HepG2 (cell line): ENCODE results near the gene FPGS. TPM values are rescaled to one million over a fixed set of nuclear protein-coding genes. Genes with fewer than 3 reads are reported as not detected.

Source experiments
- ATAC-seq: fragments of 200-7000 bp; cut with Tn5 transposase; 3 replicates; pipeline ENCODE4 v1.9.1; 2020; ENCODE audit warnings: mild to moderate bottlenecking, moderate library complexity
- BruUV-seq: library from RNA; stranded (reverse); fragments of 400-500 nt; replicated peaks from 2 replicates; lab custom pipeline; 2021; lab: Mats Ljungman, UMichigan
- CTCF ChIA-PET: fragments of 300-600 bp; formaldehyde crosslinking; extraction: SDS; loops from one replicate; lab custom pipeline; 2021; ENCODE audit warnings: low total read pairs, inconsistent platforms, low intra/inter-chr PET ratio; lab: Yijun Ruan, JAX
- POLR2A ChIA-PET: fragments of 350-600 bp; sonication (Branson Sonifier 250); formaldehyde crosslinking; loops from one replicate; lab custom pipeline; 2020; ENCODE audit warnings: antibody characterized with exemption, inconsistent platforms; lab: Yijun Ruan, JAX
- DNase-seq: peaks from one replicate; pipeline ENCODE4 v3.0.0-alpha.2; 2015; ENCODE audit warnings: low spot score
- FAIRE-seq: peaks from 3 replicates; lab custom pipeline; 2011; peaks lifted over from hg19 to GRCh38; lab: Jason Lieb, UNC
- H2AFZ ChIP-seq: one replicate; pipeline ENCODE4 v1.6.1; 2011; ENCODE audit warnings: low read length, inconsistent platforms
- H3K27ac ChIP-seq: fragments of 300-600 bp; 3 replicates; pipeline ENCODE4 v1.8.0; 2011; ENCODE audit warnings: mixed run types, mild to moderate bottlenecking, mixed read lengths, low read length, inconsistent platforms; ENCODE audit not compliant: insufficient read depth; ENCODE audit errors: extremely low read length
- H3K27me3 ChIP-seq, 2 experiments: fragments of 200-600 bp in 1 of 2; 2 replicates in 1 of 2; 3 replicates in 1 of 2; pipeline versions ENCODE4 v1.6.0 to v1.8.0; 2011; ENCODE audit warnings: low read length in 2 of 2, mild to moderate bottlenecking in 2 of 2, moderate library complexity in 2 of 2, inconsistent platforms in 1 of 2; ENCODE audit not compliant: insufficient read depth in 2 of 2, control insufficient read depth in 1 of 2
- H3K36me3 ChIP-seq, 2 experiments: fragments of 200-600 bp in 1 of 2; replicated peaks in 1 of 2; 2 replicates in 1 of 2; 3 replicates in 1 of 2; pipeline versions ENCODE4 v1.5.1 to v1.8.0; 2011; ENCODE audit warnings: low read length in 2 of 2, inconsistent platforms in 1 of 2; ENCODE audit not compliant: insufficient read depth in 2 of 2, control insufficient read depth in 1 of 2
- H3K4me1 ChIP-seq: 2 replicates; pipeline ENCODE4 v1.5.1; 2012; ENCODE audit warnings: low read length, inconsistent platforms; ENCODE audit not compliant: insufficient read depth
- H3K4me2 ChIP-seq: 2 replicates; pipeline ENCODE4 v1.6.0; 2011; ENCODE audit warnings: low read depth, low read length, inconsistent platforms
- H3K4me3 ChIP-seq, 3 experiments: fragments of 200-600 bp in 1 of 3; sonication (generic), shearing (Covaris generic) in 1 of 3; replicated peaks in 1 of 3; 2 replicates each; pipeline ENCODE4 v1.5.1; 2011 to 2016; ENCODE audit warnings: low read length in 3 of 3, inconsistent platforms in 2 of 3, low read depth in 2 of 3, mild to moderate bottlenecking in 2 of 3, control low read depth in 1 of 3, mixed read lengths in 1 of 3; ENCODE audit not compliant: insufficient read depth in 1 of 3
- H3K79me2 ChIP-seq: one replicate; pipeline ENCODE4 v1.6.1; 2011; ENCODE audit warnings: low read length, inconsistent platforms; ENCODE audit not compliant: insufficient read depth
- H3K9ac ChIP-seq: 2 replicates; pipeline ENCODE4 v1.6.0; 2011; ENCODE audit warnings: mild to moderate bottlenecking, low read depth, low read length, inconsistent platforms; ENCODE audit not compliant: insufficient read depth
- H3K9me3 ChIP-seq: 2 replicates; pipeline ENCODE4 v1.5.1; 2012; ENCODE audit warnings: mild to moderate bottlenecking, low read length
- H4K20me1 ChIP-seq: 2 replicates; pipeline ENCODE4 v1.6.0; 2011; ENCODE audit warnings: inconsistent platforms, mild to moderate bottlenecking, low read length, moderate library complexity; ENCODE audit not compliant: insufficient read depth
- KAT7 ChIP-seq: IDR thresholded peaks from 2 replicates; pipeline ENCODE4 v1.6.1; 2018; ENCODE audit warnings: borderline replicate concordance, missing compliant biosample characterization
- MTF2 ChIP-seq: sonication (generic); formaldehyde crosslinking; IDR thresholded peaks from 2 replicates; pipeline ENCODE4 v1.5.0; 2020; ENCODE audit warnings: missing genetic modification reagents, borderline replicate concordance
- TERF1 ChIP-seq: sonication (generic); formaldehyde crosslinking; IDR thresholded peaks from 2 replicates; pipeline ENCODE4 v1.8.0; 2022; ENCODE audit warnings: mild to moderate bottlenecking, missing genetic modification reagents, moderate library complexity
- U2AF1 ChIP-seq: fragments of 200-400 bp; formaldehyde crosslinking; optimal IDR thresholded peaks from 2 replicates; pipeline ENCODE3; 2017; ENCODE audit warnings: mild to moderate bottlenecking, low read depth, low read length
- ZFP62 ChIP-seq: sonication (generic); formaldehyde crosslinking; IDR thresholded peaks from 2 replicates; pipeline ENCODE4 v1.4.0; 2020; ENCODE audit warnings: missing genetic modification reagents
- ZNF567 ChIP-seq: sonication (generic); formaldehyde crosslinking; IDR thresholded peaks from 2 replicates; pipeline ENCODE4 v1.8.1; 2023; ENCODE audit warnings: mild to moderate bottlenecking, missing genetic modification reagents, borderline replicate concordance
- ZNF609 ChIP-seq: sonication (generic); formaldehyde crosslinking; IDR thresholded peaks from 2 replicates; pipeline ENCODE4 v1.4.0; 2020; ENCODE audit warnings: mild to moderate bottlenecking, missing genetic modification reagents, borderline replicate concordance
- ZNF674 ChIP-seq: sonication (generic); formaldehyde crosslinking; IDR thresholded peaks from 2 replicates; pipeline ENCODE4 v1.5.0; 2020; ENCODE audit warnings: low read depth, mild to moderate bottlenecking, missing genetic modification reagents
- ZNF687 ChIP-seq: sonication (generic); formaldehyde crosslinking; IDR thresholded peaks from 2 replicates; pipeline ENCODE4 v1.5.1; 2020; ENCODE audit warnings: mild to moderate bottlenecking, missing genetic modification reagents, moderate library complexity
- ZSCAN21 ChIP-seq: sonication (generic); formaldehyde crosslinking; IDR thresholded peaks from 2 replicates; pipeline ENCODE4 v1.8.0; 2022; ENCODE audit warnings: mild to moderate bottlenecking, missing genetic modification reagents, moderate library complexity, borderline replicate concordance
- WGBS: methylation state at CpG from one replicate; pipeline ENCODE4 v1.1.6; 2017; ENCODE audit warnings: low lambda C conversion rate; 5-methylcytosine and 5-hydroxymethylcytosine counted together
- in situ Hi-C: cut with HindIII; loops from 2 replicates; pipeline ENCODE4 v1.10.0; 2017; ENCODE audit warnings: low pct_unique_long_range_greater_than_20kb; ENCODE audit not compliant: extremely low pct_ligation_motif_present
- intact Hi-C: fragments of 100-400 bp; cut with micrococcal nuclease; formaldehyde crosslinking; loops from one replicate; pipeline ENCODE4 v1.10.0; 2022; ENCODE audit not compliant: unreplicated experiment
- polyA plus RNA-seq, 8 experiments: library from polyadenylated mRNA; depleted of rRNA in 3 of 8; stranded (reverse) in 7 of 8; unstranded in 1 of 8; fragments of >200 nt; fragmentation: Illumina TruSeq in 4 of 8; extraction: Trizol in 4 of 8; gene quantifications; 2 replicates each; pipeline versions ENCODE4 v1.2.1 to v1.2.3, GENCODE V29; 2011 to 2016; ENCODE audit warnings: low read depth in 4 of 8, missing spikeins in 1 of 8, mixed read lengths in 1 of 8; ENCODE audit not compliant: insufficient read depth in 1 of 8
- total RNA-seq, 5 experiments: library from RNA; depleted of rRNA; stranded (reverse); fragments of >200 nt; fragmentation: Illumina TruSeq; extraction: Trizol; gene quantifications; 2 replicates each; pipeline ENCODE4 v1.2.3, GENCODE V29; 2016; ENCODE audit warnings: low read depth in 1 of 5

FPGS gene
- total and polyA plus RNA-seq, 2 of the 13 experiments (the other 11 are each of a cell fraction or from before 2014, with no cell fraction given), result 35.6 to 36.8 TPM

GRCh38 chr9:127802576-127803443 lies at the start of gene FPGS (continued):
- TF ChIP-seq ZNF609 (CRISPR knock-in tag), result no peak; the same call in 1 of the 2 replicates
- TF ChIP-seq, all 625 proteins: peak for 216

GRCh38 chr9:127753148-127753547 lies 49.5 kb upstream of the FPGS start:
- no peaks in the 10 kb centered on the region for H3K79me2 ChIP-seq
- H2AFZ ChIP-seq, result no peak overlapping the region
- CTCF ChIA-PET, result no interaction called here
- DNase-seq (no peak), ATAC-seq (no peak), FAIRE-seq (no peak)
- no peaks in the 10 kb centered on the region for H3K36me3 ChIP-seq
- no peak overlapping the region for H3K4me3 ChIP-seq
- H3K4me1 ChIP-seq, result no peaks in the 10 kb centered on the region
- intact Hi-C loops, result no loop called here
- BruUV-seq, result no TSS peak
- no peaks in the 10 kb centered on the region for H3K9me3 ChIP-seq
- no peak overlapping the region for H3K9ac ChIP-seq
- WGBS, result 0% methylated on average over 3 of the region's 8 CpGs
- POLR2A ChIA-PET, result no interaction called here
- peaks cover 3 to 44% of the 10 kb centered on the region in 2 experiments; a peak in 3 of 5 replicates for H3K27me3 ChIP-seq
- no peaks in the 10 kb centered on the region for H4K20me1 ChIP-seq
- no peak overlapping the region for H3K27ac ChIP-seq
- in situ Hi-C loops, result no loop called here
- no peak overlapping the region for H3K4me2 ChIP-seq
- TF ChIP-seq U2AF1 (no peak), TERF1 (CRISPR knock-in tag) (no peak), ZNF674 (CRISPR knock-in tag) (no peak), ZNF567 (no peak), ZSCAN21 (CRISPR knock-in tag) (no peak), ZFP62 (no peak), MTF2 (no peak), ZNF687 (CRISPR knock-in tag) (no peak), KAT7 (no peak)
